OCI-LY7 (cell line): ENCODE measurements around the gene FBXW7.

Experiments used
- CTCF ChIP-seq: fragments of 200-600 bp; sonication (generic); conservative IDR thresholded peaks from 2 replicates; pipeline ENCODE4 v1.5.1; 2014; ENCODE audit warnings: mild to moderate bottlenecking, antibody characterized with exemption, low read length, moderate library complexity, mixed read lengths
- EZH2phosphoT487 ChIP-seq: fragments of 200-600 bp; sonication (generic); IDR thresholded peaks from 2 replicates; pipeline ENCODE4 v1.6.1; 2018; ENCODE audit warnings: low read depth, borderline replicate concordance, mild to moderate bottlenecking, mixed run types, antibody characterized with exemption, low read length, moderate library complexity, mixed read lengths

DNA sequence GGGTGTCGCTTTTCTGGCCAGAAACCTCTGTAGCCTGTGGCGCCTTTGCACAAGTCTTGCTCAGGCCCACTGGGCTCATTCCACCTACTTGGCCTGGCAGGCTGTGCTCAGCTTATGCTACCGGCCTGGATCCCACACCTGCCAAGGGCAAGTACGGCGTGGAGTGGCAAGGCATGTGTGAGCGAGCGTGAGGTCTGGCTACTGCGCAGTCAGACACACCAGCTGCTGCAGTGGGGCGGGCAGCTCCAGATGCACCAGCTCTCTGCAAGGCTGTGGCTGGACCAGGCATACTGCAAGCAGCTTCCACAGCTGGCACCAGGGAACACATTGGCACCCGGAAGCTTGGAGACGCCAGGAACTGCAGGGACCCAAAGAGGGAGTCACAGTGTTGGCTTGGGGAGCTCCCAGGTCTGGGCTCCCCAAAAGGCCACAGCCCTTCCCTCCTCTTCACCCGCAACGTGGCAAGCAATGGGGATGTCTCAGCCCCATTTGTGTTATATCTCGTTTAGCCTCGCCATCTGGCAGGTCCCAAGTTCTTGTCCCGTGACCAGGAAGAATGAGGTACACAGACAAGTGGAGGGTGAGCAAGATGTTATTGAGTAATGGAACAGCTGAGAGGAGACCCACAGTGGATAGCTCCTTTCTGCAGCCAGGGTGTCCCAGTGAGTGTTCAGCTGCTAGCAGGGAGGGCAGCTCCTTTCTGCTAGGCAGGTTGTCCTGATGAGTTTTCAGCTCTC lies 3.8 kb upstream of the FBXW7 start:
- TF ChIP-seq CTCF (no peak), EZH2phosphoT487 (no peak)
